NCI-H128 (cell line): ENCODE measurements around the gene NMRK1.

Source experiments
- DNase-seq: peaks from one replicate; lab custom pipeline; 2025; ENCODE audit not compliant: unreplicated experiment; lab: John Stamatoyannopoulos, UW

The NMRK1 gene

DNA sequence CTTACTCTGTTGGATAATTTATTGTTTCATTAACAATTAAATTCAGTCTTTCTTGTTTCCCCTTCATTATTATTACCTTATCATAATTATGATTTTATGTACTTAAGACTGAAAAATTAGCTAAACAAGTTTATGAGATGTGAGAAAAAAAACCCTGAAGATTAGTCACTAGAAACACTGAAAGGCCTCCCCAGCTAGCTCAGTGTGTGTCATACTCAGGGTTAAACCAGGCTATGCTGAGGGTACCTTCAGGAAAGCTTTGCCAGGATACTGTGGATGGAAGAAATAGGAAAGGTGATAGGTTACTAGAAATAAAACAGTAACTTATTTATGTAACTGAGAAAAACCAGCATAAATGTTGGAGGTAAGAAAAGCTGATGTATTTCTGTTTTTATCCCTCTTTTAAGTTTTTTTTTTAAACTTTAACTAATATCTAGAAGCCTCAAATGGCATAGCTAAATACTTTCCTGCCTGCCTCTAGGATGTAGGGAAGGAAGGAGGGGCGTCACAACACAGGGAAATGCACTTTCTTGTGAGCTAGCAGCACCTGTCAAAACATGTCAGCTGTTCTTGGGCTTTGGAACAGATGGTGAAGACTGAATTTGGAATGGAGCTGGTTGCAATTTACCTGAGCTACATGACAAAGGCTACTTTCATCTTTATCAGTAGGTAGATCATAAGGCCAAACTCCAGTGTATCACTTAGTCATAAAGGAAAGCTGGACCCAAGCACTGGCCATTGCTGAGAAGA lies 24.2 kb downstream of the NMRK1 start:
- DNase-seq: no peak

DNA sequence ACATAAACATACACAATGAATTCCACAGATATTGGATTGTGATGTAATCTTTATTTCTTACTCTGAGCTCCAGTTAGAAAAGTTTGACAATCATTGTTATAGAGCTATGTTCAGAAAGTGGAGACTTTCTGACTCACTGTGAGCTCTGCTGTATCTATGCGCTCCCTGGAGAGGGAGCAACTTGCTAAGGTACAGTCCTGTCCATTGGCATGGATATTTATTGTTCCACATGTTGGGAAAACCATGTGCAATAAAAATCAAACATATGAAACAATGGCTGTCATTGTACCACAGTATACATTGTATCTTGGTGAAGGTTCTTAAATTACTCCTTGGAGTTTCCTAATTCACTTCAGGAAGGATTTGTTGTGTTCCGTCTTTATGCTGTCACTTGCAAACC lies 26.8 kb downstream of the NMRK1 start:
- DNase-seq: no peak

DNA sequence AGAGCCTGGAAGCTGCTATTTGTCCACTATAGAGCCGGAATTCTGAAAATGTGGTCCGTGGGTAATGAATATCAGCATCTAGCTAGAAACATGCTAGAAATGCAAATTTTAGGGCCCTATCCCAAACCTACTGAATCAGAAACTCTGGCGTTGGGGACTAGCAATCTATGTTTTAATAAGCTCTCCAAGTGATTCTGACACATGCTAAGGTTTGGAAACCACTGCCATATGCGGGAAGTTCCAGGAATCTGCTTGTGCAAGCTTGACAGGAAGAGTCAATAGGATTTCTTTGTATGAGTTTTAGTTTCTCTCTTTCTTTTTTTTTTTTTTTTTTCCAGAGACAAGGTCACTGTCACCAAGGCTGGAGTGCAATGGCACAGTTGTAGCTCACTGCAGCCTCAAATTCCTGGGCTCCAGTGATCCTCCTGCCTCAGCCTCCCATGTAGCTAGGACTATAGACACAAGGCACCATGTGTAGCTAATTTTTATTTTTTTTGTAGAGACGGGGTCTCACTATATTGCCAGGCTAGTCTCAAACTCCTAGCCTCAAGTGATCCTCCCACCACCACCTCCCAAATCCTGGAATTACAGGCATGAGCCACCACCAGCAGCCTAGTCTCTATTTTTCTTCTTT lies 33.5 kb downstream of the NMRK1 start:
- DNase-seq: no peak

DNA sequence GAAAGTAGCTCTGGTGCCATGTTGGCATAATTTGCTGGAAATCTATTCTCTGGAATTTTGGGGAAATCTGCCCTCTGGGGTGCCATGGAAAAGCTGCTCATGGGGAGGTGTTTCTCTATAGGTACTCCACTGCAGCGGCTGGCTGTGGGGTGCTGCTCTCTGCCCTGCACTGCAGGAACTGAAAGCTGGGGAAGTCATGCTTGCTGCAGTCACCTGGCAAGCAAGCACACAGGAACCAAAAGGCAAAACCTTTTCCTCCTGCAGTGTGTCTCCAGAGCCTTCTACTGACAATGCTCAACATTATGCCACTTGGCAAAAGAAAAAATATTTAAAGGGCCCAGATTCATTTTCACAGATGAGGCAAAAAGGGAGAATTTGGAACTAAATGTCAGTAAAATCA lies 34.1 kb downstream of the NMRK1 start:
- DNase-seq: no peak

DNA sequence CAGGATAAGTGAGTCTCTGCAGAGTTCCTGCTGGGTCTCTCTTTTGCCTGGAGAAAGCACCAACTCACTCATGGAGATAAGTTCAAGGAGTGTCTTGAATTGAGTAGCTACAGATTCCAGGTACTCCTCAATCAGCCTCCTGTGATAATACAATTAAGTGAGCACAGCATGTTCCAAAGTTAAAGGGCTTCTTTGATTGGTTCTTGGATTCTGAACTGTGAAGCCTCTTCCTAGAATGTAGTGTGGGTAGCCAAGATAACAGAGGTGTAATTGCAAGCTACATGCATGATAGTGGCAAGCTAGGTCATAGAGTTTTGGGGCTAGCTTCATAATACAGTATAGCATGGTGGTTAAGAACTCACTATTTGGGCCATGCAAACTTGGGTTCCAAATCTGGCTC lies 36.7 kb downstream of the NMRK1 start:
- DNase-seq: no peak

DNA sequence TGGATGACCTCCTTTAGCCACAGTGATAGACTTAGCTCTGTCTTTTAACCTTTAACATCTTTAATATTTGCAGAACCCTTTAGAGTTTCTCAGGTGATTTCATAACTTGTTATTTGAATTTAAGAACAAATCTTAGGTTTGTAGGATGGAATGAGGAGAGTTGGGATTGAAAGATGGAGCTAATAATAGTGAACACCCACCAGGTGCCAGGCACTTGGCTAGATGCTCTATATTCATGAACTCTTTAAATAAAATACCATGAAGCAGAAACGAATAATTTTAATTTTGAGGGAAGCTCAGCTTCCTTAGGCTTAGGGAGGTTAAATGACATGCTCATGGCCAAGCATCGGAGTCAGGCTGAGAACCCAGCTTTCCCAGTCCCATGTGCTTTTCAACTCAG lies 40.4 kb downstream of the NMRK1 start:
- DNase-seq: no peak

DNA sequence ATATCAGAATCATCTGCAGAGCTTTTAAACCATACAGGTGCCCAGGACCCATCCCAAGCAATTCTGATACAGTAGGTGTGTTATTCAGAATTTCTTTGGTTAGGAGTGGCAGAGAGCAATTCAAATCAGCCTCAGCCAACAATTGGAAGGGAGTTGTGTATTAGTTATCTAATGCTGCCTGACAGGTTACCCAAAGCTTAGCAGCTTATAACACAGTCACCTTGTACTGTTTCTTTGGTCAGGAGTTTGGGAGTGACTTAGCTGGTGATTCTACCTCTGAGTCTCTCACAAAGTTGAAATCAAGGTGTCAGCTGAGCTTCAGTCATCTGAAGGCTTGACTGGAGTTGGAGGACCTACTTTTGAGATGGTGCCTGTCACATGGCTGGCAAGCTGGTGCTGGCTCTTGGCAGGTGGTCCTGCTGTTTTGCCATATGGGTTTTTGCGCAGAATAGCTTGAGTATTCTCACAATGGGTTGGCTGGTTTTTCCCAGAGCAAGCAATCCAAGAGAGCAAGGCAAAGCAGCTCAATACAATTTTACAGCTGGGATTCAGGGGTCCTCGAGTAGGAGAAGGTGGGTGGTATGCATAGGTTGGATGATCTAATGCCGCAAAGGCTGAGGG lies 41.1 kb downstream of the NMRK1 start:
- DNase-seq: no peak

DNA sequence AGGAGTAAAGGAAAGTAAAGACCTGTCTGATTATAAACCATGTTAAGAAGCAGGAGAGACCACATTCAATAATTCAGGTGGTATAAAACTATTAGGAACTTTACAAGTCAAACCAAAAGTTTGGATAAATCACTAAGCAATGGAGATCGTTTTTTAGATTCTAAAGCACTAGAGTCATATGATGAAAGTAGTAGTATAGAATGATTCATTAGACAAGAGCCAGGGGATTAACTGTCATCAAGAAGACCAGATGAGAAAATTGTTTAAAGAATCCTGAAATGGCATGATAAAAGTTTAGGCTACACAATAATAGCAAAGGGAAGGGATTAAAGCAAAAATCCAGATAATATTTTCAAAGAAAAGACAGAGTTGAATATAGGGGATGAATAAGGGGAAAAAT lies 46.9 kb downstream of the NMRK1 start:
- DNase-seq: no peak

DNA sequence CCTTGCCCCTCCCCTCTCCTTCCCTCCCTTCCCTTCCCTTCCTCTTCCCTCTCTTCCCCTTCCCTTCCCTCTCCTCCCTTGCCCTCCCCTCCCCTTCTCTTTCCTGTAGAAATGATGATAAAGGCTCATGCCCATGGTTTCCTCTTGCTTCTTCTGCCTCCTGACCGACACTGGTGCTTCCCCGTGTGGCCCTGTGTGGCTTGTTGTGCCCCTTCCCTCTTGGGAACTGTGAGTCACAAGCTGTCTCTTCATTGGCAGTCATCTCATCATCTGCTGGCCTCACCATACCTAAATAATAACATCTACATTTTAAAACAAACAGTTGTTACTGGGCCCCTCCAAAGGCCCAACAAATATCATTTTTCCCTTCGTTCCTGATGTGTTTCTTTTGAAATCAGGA lies 48.2 kb downstream of the NMRK1 start:
- DNase-seq: no peak

DNA sequence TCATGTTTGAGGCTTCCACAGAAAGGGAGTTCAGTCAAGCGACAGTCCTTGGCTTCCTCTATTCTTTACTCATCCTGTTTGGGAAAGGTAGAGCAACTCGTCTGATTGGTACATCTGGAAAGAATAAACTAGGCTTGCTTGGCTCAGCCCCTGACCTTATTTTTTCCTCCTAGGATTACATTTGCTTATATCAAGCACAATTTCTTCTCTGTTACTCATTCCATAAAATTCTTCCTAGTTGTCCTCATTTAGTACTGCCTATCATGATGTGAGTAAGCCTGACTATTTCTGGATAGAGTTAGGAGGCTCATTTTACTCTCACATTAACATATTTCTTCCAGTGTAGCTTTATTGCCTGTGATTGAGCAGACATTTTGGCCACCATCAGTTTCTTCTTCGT lies 48.9 kb downstream of the NMRK1 start:
- no peak for DNase-seq

DNA sequence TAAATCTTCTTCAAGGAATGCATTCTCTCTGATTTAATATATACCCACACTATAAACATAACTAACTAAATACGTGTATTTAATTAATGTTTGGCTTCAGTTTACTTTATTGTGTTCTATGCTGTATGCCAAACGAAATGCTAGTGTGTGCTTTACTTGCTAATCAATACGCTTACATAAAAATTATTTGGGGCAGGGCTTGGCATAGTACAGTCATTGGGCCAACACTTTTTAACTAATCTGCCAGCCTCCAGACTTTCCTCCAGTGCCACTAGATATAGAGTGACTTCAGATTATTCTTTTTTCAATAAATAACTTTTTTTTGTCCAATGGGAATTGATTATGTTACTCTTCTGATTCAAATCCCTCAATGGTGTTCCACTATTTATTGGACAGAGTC lies 51.2 kb downstream of the NMRK1 start:
- DNase-seq: no peak

DNA sequence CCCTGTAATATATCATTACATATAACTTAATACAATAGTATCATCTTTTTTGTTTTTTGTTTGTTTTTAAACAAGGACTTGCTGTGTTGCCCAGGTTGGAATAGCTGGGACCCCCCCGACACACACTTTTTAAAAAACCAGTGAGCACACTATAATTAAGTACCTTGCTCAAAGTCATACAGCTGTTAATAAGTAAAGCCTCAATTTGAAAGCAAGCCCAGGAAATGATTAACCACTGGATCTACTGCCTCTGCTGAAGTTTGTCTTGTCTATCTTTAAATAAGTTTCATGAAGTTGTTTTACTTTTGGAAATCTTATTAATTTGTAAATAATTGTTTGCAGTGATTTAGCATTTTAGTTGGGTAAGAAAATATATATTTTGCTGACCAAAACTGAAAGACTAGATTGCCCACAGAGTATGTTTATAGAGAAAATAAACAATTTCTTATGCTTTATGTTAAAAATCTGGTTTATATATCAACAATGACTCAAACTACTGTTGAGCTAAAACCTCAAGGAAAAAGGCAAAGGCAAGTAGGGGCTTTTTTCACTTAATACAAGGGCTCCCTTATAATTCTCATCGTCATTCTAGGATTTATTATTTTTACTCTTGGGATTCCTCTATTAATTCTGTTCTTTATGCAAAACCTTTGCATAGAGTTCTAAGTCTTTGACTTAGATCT lies 54.0 kb downstream of the NMRK1 start:
- no peak for DNase-seq

DNA sequence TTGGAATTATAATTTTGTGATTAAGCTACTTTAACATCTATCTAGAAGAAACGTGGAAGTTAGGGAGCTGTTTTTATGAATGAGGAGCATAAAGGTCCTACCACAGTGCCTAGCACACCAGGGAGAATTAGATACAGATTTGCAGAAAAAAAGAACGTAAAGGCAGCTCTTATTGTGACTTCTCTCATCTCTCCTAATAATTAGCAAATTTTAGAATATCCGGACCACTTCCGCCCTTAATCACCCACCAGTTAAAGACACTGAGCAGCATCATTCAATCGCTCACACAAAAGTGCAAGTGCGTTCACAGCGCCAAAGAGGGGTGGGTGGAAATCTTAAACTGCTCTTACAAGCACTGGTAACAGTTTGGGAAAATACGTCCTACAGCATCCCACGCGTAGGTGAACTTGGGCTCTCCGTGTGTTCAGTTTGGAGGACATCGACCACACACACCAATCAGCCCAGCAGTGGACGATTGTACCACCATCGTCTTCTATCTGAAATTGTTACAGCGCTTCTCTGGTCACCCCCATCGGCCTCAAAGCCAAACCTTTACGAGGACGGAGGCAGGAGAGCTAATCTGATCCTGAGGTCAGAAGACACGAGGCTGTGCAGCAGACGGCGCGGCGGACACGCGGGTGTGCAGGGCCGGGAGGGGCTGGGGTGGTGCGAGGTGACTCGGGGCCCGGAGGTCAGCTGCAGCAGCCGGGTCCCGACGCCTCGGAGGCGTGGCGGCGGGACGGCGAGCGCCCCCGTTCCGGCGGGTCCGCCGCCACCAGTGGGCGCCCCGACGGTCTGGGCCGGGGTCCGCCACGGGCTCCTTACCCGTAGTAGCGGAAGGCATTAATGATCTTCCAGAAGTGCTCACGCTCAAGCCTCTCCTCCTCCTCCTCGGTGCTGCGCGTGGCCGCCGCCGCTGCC lies 60.5 kb downstream of the NMRK1 start:
- DNase-seq: no peak

DNA sequence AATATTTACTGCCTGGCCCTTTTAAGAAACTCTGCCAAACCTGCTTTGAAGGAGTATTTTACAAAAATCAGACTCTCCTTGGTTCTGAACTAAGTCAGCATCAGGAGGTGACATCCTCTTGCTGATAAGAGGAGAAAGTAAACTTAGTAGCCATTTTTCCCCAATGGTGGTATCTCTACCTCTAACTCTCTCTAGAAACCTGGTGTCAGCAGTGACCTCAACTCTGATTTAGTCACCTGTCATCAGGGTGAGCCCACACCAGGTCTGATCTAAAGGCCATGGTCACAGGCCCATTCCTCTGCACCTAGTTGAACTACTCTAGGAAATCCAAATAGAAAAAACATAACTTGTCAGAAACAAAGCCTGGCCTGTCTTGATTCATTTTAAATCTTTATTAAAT lies 64.1 kb downstream of the NMRK1 start:
- no peak for DNase-seq

DNA sequence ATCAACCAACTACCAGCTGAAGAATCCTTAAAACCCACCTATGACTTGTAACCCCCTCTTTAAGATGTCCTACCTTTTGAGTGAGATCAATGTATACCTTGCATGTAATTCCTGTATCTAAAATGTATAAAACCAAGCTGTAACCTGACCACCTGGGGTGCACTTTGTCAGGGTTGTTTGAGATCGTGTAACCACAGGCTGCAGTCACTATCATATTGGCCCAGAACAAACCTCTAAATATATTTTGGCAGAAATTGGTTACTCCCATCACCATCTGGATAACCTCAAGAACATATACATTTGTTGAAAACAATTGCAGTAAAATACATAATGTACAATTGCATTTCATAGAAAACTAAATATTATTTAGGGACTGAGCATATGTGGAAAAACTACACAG lies 68.3 kb downstream of the NMRK1 start:
- DNase-seq: no peak

DNA sequence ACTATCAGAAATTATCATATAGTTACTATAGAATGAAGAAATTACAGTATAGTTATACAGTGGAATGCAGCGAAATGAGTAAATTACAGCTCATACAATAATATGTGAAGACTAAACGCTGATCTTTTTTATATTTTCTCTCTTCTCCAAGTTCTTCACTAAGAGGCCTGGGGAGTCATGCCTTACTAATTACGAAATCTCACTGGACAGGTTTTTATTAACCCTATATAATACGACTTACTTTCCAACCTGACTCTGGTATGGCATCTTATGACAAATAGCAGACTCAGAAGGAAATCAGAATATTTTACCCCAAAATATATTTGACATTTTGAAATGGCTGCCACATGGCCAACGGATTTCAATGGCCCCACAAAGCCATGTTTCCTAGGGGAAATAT lies 68.9 kb downstream of the NMRK1 start:
- DNase-seq: no peak

DNA sequence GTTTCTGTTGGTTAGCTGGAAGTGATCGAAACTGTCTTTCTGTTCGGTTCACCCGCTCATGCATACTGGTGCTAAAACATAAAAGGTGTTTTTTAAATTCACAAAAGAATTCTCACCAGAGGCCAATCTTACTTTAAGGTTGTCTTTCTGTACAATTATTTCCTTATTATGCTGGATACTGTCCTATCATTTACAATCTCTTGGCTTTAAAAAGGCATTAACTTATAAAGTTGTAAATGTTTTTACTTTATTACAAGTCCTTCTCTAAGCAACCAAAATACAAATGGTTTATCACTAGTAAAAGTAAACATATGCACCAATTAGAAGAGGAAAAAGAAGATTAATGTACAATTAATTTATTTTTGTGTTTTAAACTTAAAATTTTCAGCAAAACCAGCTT lies 70.6 kb downstream of the NMRK1 start:
- DNase-seq: no peak

DNA sequence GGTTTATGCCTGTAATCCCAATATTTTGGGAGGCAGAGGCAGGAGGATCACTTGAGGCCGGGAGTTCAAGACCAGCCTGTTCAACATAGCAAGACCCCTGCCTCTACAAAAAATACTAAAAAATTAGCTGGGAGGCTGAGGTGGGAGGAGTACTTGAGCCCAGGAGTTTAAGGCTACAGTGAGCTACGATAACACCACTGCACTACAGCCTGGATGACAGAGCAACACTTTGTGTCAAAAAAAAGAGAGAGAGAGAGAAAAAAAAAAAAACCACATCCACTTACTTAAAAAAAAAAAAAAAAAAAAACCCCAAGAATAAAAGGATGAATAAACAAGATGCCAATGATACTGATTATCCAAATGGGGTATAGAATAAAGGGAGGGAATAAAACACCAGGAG lies 74.2 kb downstream of the NMRK1 start:
- DNase-seq: no peak
